Gastrocnemius medialis (tissue), 4 donors: ENCODE results near the gene OR10J5. TPM values are rescaled to one million over a fixed set of nuclear protein-coding genes. Genes with fewer than 3 reads are reported as not detected.
"Not testable (repeated sequence)": the region's sequence is repeated elsewhere in the genome, so short reads cannot be mapped to it uniquely, and the experiment has no call there.

Source experiments
- ATAC-seq, 2 donors: fragments of 150-250 bp; one replicate each; pipeline ENCODE4 v1.9.1; 2016
- DNase-seq, 2 donors: peaks; one replicate each; pipeline ENCODE4 v3.0.0-alpha.2; 2019
- H3K27ac ChIP-seq, 4 donors: fragments of 200-600 bp; sonication (generic); 1 replicate in 1 of 4; 2 replicates in 3 of 4; pipeline ENCODE4 v1.5.1; 2016 to 2018; ENCODE audit warnings: mild to moderate bottlenecking in 2 of 4, moderate library complexity in 1 of 4
- H3K27me3 ChIP-seq, 3 donors: fragments of 200-600 bp; sonication (generic) in 2 of 3; 1 replicate in 1 of 3; 2 replicates in 2 of 3; pipeline versions ENCODE4 v1.5.1 to v1.6.0; 2016 to 2019; ENCODE audit warnings: mild to moderate bottlenecking in 1 of 3, moderate library complexity in 1 of 3
- H3K36me3 ChIP-seq, 2 donors: fragments of 200-600 bp; sonication (generic) in 1 of 2; one replicate each; pipeline ENCODE4 v1.5.1; 2017 to 2018
- H3K4me1 ChIP-seq, 2 donors: fragments of 200-600 bp; sonication (generic) in 1 of 2; one replicate each; pipeline ENCODE4 v1.5.1; 2016 to 2017; ENCODE audit warnings: mild to moderate bottlenecking in 2 of 2
- H3K4me3 ChIP-seq, 4 donors: fragments of 200-600 bp; sonication (generic) in 3 of 4; 1 replicate in 1 of 4; 2 replicates in 3 of 4; pipeline ENCODE4 v1.5.1; 2016 to 2019; ENCODE audit warnings: mild to moderate bottlenecking in 2 of 4
- H3K9me3 ChIP-seq, 3 donors: fragments of 200-600 bp; sonication (generic) in 2 of 3; 1 replicate in 1 of 3; 2 replicates in 2 of 3; pipeline ENCODE4 v1.5.1; 2016 to 2019
- POLR2A ChIP-seq, 2 donors: fragments of 450-650 bp; IDR thresholded peaks; one replicate each; pipeline ENCODE4 v1.6.1; 2017; ENCODE audit warnings: antibody characterized with exemption in 2 of 2, mild to moderate bottlenecking in 2 of 2, moderate library complexity in 2 of 2
- in situ Hi-C, 4 donors: fragments of 200-750 bp; cut with MboI; loops; one replicate each; pipeline versions ENCODE4 v1.15.0 to v1.8.0; 2017; ENCODE audit warnings: low sequenced_read_pairs in 4 of 4
- intact Hi-C: fragments of 100-400 bp; cut with DNase I; formaldehyde crosslinking; loops from one replicate; pipeline ENCODE4 v1.15.1; 2023; ENCODE audit warnings: low total_unique reads
- total RNA-seq, 4 donors: library from RNA; depleted of rRNA; stranded (reverse); fragments of >200 nt; gene quantifications; one replicate each; pipeline versions ENCODE4 v1.1.0 to v1.2.3, GENCODE V29; 2016
- TF ChIP-seq, protein P1 (sequence below), 5 experiments: fragments of 450-650 bp in 3 of 5; fragments of 200-600 bp in 2 of 5; sonication (generic) in 2 of 5; IDR thresholded peaks in 4 of 5; conservative IDR thresholded peaks in 1 of 5; 1 replicate in 4 of 5; 2 replicates in 1 of 5; pipeline ENCODE4 v1.5.1; 2016 to 2019; ENCODE audit warnings: antibody characterized with exemption in 5 of 5, mild to moderate bottlenecking in 3 of 5, moderate library complexity in 3 of 5

Gene OR10J5
- total RNA-seq, 4 donors from 2014 or later = not detected

GRCh38 chr1:159509440-159510228, 26.2 kb downstream of the OR10J5 start:
- H3K36me3 ChIP-seq = no peaks in the 10 kb centered on the region
- no peak for ATAC-seq
- no peaks in the 10 kb centered on the region for H3K4me1 ChIP-seq
- no peak overlapping the region for H3K27ac ChIP-seq
- H3K9me3 ChIP-seq = no peaks in the 10 kb centered on the region
- no peaks in the 10 kb centered on the region for H3K27me3 ChIP-seq
- intact Hi-C loops (no loop called here), in situ Hi-C loops (no loop called here)
- TF ChIP-seq POLR2A (IDR thresholded peaks at IDR 0.05) = no peak
- TF ChIP-seq, protein P1, sequence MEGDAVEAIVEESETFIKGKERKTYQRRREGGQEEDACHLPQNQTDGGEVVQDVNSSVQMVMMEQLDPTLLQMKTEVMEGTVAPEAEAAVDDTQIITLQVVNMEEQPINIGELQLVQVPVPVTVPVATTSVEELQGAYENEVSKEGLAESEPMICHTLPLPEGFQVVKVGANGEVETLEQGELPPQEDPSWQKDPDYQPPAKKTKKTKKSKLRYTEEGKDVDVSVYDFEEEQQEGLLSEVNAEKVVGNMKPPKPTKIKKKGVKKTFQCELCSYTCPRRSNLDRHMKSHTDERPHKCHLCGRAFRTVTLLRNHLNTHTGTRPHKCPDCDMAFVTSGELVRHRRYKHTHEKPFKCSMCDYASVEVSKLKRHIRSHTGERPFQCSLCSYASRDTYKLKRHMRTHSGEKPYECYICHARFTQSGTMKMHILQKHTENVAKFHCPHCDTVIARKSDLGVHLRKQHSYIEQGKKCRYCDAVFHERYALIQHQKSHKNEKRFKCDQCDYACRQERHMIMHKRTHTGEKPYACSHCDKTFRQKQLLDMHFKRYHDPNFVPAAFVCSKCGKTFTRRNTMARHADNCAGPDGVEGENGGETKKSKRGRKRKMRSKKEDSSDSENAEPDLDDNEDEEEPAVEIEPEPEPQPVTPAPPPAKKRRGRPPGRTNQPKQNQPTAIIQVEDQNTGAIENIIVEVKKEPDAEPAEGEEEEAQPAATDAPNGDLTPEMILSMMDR (IDR thresholded peaks at IDR 0.05 in 4 of 5, conservative IDR thresholded peaks at IDR 0.05 in 1 of 5) = no peak
- DNase-seq = no peak
- H3K4me3 ChIP-seq = no peak overlapping the region

GRCh38 chr1:159508951-159509350, 26.9 kb downstream of the OR10J5 start:
- DNase-seq = no peak
- in situ Hi-C loops (no loop called here), intact Hi-C loops (no loop called here)
- TF ChIP-seq, protein P1 (IDR thresholded peaks at IDR 0.05 in 4 of 5, conservative IDR thresholded peaks at IDR 0.05 in 1 of 5) = no peak
- TF ChIP-seq POLR2A (IDR thresholded peaks at IDR 0.05) = no peak
- no peaks in the 10 kb centered on the region for H3K27me3 ChIP-seq
- no peaks in the 10 kb centered on the region for H3K36me3 ChIP-seq
- no peaks in the 10 kb centered on the region for H3K4me1 ChIP-seq
- no peaks in the 10 kb centered on the region for H3K9me3 ChIP-seq
- no peak overlapping the region for H3K4me3 ChIP-seq
- no peak for ATAC-seq
- no peak overlapping the region for H3K27ac ChIP-seq

DNA sequence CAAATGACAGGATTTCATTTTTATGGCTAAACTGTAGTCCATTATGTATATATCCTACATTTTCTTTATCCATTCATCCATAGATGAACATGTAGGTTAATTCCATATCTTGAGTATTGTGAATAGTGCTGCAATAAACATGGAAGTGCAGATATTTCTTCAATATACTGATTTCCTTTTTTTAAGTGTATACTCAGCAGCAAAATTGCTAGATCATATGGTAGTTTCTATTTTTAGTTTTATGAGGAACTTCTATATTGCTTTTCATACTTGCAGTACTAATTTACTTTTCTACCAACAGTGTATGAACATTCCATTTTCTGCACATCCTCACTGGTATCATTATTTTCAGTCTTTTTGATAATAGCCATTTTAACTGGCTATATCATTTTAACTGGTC, 30.1 kb downstream of the OR10J5 start:
- in situ Hi-C loops = no loop called here
- ATAC-seq (no peak), DNase-seq (no peak)
- intact Hi-C loops = no loop called here
- no peaks in the 10 kb centered on the region for H3K9me3 ChIP-seq
- no peaks in the 10 kb centered on the region for H3K4me1 ChIP-seq
- H3K27ac ChIP-seq = no peak overlapping the region
- no peak overlapping the region for H3K4me3 ChIP-seq
- no peaks in the 10 kb centered on the region for H3K27me3 ChIP-seq
- H3K36me3 ChIP-seq = no peaks in the 10 kb centered on the region
- TF ChIP-seq, protein P1 (IDR thresholded peaks at IDR 0.05 in 4 of 5, conservative IDR thresholded peaks at IDR 0.05 in 1 of 5) = no peak
- TF ChIP-seq POLR2A (IDR thresholded peaks at IDR 0.05) = no peak

GRCh38 chr1:159501082-159501481, 34.7 kb downstream of the OR10J5 start:
- no peak for TF ChIP-seq POLR2A (IDR thresholded peaks at IDR 0.05)
- TF ChIP-seq, protein P1 (IDR thresholded peaks at IDR 0.05 in 4 of 5, conservative IDR thresholded peaks at IDR 0.05 in 1 of 5) = no peak
- ATAC-seq = no peak
- in situ Hi-C loops (no loop called here), intact Hi-C loops (no loop called here)
- Histone ChIP-seq H3K27me3 (no peaks in the 10 kb centered on the region), H3K4me3 (no peak overlapping the region), H3K27ac (no peak overlapping the region), H3K9me3 (no peaks in the 10 kb centered on the region), H3K36me3 (no peaks in the 10 kb centered on the region), H3K4me1 (no peaks in the 10 kb centered on the region)
- no peak for DNase-seq

- H3K36me3 ChIP-seq, ATAC-seq, H3K27me3 ChIP-seq, DNase-seq, in situ Hi-C loops, H3K27ac ChIP-seq, intact Hi-C loops, H3K4me1 ChIP-seq, H3K4me3 ChIP-seq, H3K9me3 ChIP-seq: not testable (repeated sequence)
Observed at GRCh38 chr1:159494513-159495210, 41.1 kb downstream of the OR10J5 start.
